ENCODE results near the gene BLOC1S3. TPM values are rescaled to one million over a fixed set of nuclear protein-coding genes. Genes with fewer than 3 reads are reported as not detected.
A peak's percentile ranks its signal among the peaks of the same experiment; 100 is the strongest.

BLOC1S3 gene
- total and polyA plus RNA-seq, 2 of the 13 experiments (the other 11 are each of a cell fraction or from before 2014, with no cell fraction given): 4.3 to 4.8 TPM

DNA sequence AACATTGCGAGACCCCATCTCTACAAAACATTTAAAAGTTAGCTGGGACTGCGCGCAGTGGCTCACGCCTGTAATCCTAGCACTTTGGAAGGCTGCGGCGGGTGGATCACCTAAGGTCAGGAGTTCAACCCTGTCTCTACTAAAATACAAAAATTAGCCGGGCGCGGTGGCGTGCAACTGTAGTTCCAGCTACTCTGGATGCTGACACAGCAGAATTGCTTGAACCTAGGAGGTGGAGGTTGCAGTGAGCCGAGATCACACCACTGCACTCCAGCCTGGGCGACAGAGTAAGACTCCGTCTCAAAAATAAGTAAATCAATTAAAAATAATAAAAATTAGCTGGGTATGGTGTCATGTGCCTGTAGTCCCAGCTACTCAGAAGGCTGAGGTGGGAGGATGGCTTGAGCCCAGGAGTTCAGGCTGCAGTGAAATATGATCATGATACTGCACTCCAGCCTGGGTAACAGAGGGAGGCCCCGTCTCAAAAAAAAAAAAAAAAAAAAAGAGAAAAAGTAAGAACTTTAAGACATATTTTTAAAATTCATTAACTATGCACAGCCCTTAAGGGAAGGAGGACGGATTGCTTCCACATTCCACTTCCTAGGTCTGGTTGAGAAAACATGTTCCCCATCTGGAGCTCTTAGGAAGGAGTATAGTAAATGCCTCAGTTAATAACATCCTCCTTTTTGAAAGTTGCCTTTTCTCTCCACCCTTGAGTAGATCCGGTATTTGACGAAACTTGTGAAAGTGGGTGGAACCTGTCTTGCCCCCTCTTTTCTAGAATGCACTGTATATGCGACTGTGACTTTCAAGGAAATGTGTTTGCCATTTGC lies 40.5 kb downstream of the BLOC1S3 start:
- CTCF ChIA-PET (ENCODE audit: low intra/inter-chr PET ratio, low total read pairs): no interaction called here

GRCh38 chr19:45222724-45223123 lies 44.1 kb downstream of the BLOC1S3 start:
- no peaks in the 10 kb centered on the region for H3K4me1 ChIP-seq (ENCODE audit: insufficient read depth, low read length)
- TF ChIP-seq, protein P1, sequence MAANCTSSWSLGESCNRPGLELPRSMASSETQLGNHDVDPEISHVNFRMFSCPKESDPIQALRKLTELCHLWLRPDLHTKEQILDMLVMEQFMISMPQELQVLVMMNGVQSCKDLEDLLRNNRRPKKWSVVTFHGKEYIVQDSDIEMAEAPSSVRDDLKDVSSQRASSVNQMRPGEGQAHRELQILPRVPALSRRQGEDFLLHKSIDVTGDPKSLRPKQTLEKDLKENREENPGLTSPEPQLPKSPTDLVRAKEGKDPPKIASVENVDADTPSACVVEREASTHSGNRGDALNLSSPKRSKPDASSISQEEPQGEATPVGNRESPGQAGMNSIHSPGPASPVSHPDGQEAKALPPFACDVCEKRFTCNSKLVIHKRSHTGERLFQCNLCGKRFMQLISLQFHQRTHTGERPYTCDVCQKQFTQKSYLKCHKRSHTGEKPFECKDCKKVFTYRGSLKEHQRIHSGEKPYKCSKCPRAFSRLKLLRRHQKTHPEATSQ (CRISPR knock-in tag; IDR thresholded peaks at IDR 0.05; ENCODE audit: borderline replicate concordance): no peak
- TF ChIP-seq ZNF546 (CRISPR knock-in tag; conservative IDR thresholded peaks at IDR 0.05): no peak
- ChIA-PET POLR2A (no interaction called here), CTCF (ENCODE audit: low intra/inter-chr PET ratio, low total read pairs) (no interaction called here)
- ATAC-seq (no peak), DNase-seq (ENCODE audit: low spot score) (no peak), FAIRE-seq (no peak)
- 49% methylated on average over 6 of the region's 6 CpGs for WGBS (ENCODE audit: low lambda C conversion rate)
- H4K20me1 ChIP-seq (ENCODE audit: insufficient read depth, low read length): no peaks in the 10 kb centered on the region
- no peaks in the 10 kb centered on the region for H3K9me3 ChIP-seq (ENCODE audit: low read length)
- H2AFZ ChIP-seq (ENCODE audit: low read length): no peak overlapping the region
- no peak overlapping the region for H3K4me3 ChIP-seq (replicated peaks in 1 of 3; ENCODE audit: insufficient read depth in 1 of 3, low read depth in 2 of 3, low read length in 3 of 3)
- no peak overlapping the region for H3K9ac ChIP-seq (ENCODE audit: insufficient read depth, low read depth, low read length)
- in situ Hi-C loops (cut with HindIII; ENCODE audit: extremely low pct_ligation_motif_present, low pct_unique_long_range_greater_than_20kb) (no loop called here), intact Hi-C loops (cut with micrococcal nuclease; ENCODE audit: unreplicated experiment) (no loop called here)
- peaks cover 12 to 43% of the 10 kb centered on the region in 2 experiments for H3K27me3 ChIP-seq (ENCODE audit: control insufficient read depth in 1 of 2, insufficient read depth in 2 of 2, low read length in 2 of 2)
- no peaks in the 10 kb centered on the region for H3K79me2 ChIP-seq (ENCODE audit: insufficient read depth, low read length)
- no peak overlapping the region for H3K27ac ChIP-seq (ENCODE audit: extremely low read length, insufficient read depth, low read length)
- no peak overlapping the region for H3K4me2 ChIP-seq (ENCODE audit: low read depth, low read length)
- no peaks in the 10 kb centered on the region for H3K36me3 ChIP-seq (replicated peaks in 1 of 2; ENCODE audit: control insufficient read depth in 1 of 2, insufficient read depth in 2 of 2, low read length in 2 of 2)
- BruUV-seq (replicated peaks): no TSS peak

More for the DNA sequence above, 40.5 kb downstream of the BLOC1S3 start:
- TF ChIP-seq ZNF672 (CRISPR knock-in tag; IDR thresholded peaks at IDR 0.05) (no peak), TGIF2 (CRISPR knock-in tag; IDR thresholded peaks at IDR 0.05) (no peak), MXI1 (IDR thresholded peaks at IDR 0.05; ENCODE audit: borderline replicate concordance, low read depth, low read length) (no peak), ZNF20 (CRISPR knock-in tag; IDR thresholded peaks at IDR 0.05) (no peak), MAFK (conservative IDR thresholded peaks at IDR 0.05 in 1 of 2, IDR thresholded peaks at IDR 0.05 in 1 of 2; ENCODE audit: low read length in 2 of 2) (peak; percentile 88 to 92), ZNF101 (CRISPR knock-in tag; IDR thresholded peaks at IDR 0.05; ENCODE audit: borderline replicate concordance, low read depth) (no peak), ZSCAN12 (CRISPR knock-in tag; IDR thresholded peaks at IDR 0.05) (no peak), MAFF (IDR thresholded peaks at IDR 0.05; ENCODE audit: low read depth, low read length) (peak; percentile 86), SOX5 (CRISPR knock-in tag; IDR thresholded peaks at IDR 0.05; ENCODE audit: borderline replicate concordance) (no peak)
- TF ChIP-seq, protein P2, sequence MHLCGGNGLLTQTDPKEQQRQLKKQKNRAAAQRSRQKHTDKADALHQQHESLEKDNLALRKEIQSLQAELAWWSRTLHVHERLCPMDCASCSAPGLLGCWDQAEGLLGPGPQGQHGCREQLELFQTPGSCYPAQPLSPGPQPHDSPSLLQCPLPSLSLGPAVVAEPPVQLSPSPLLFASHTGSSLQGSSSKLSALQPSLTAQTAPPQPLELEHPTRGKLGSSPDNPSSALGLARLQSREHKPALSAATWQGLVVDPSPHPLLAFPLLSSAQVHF (CRISPR knock-in tag; IDR thresholded peaks at IDR 0.05): no peak
- no peak overlapping the region for H3K4me3 ChIP-seq (replicated peaks in 1 of 3; ENCODE audit: insufficient read depth in 1 of 3, low read depth in 2 of 3, low read length in 3 of 3)
- no peaks in the 10 kb centered on the region for H4K20me1 ChIP-seq (ENCODE audit: insufficient read depth, low read length)
- no peaks in the 10 kb centered on the region for H3K9me3 ChIP-seq (ENCODE audit: low read length)
- peaks cover 15 to 63% of the 10 kb centered on the region in 2 experiments for H3K27me3 ChIP-seq (ENCODE audit: control insufficient read depth in 1 of 2, insufficient read depth in 2 of 2, low read length in 2 of 2)
- no peak for DNase-seq (ENCODE audit: low spot score)
- POLR2A ChIA-PET: interaction anchor here (0.7 kb wide), 1 partner anchor 16 kb away, joined by 3 read pairs; no protein-coding TSS in a partner anchor
- no peak overlapping the region for H2AFZ ChIP-seq (ENCODE audit: low read length)
- WGBS (ENCODE audit: low lambda C conversion rate): 49% methylated on average over 17 of the region's 18 CpGs
- BruUV-seq (replicated peaks): no TSS peak
- no peak for FAIRE-seq
- no peaks in the 10 kb centered on the region for H3K36me3 ChIP-seq (replicated peaks in 1 of 2; ENCODE audit: control insufficient read depth in 1 of 2, insufficient read depth in 2 of 2, low read length in 2 of 2)
- H3K9ac ChIP-seq (ENCODE audit: insufficient read depth, low read depth, low read length): no peak overlapping the region
- no peak overlapping the region for H3K4me2 ChIP-seq (ENCODE audit: low read depth, low read length)
- H3K79me2 ChIP-seq (ENCODE audit: insufficient read depth, low read length): no peaks in the 10 kb centered on the region
- H3K4me1 ChIP-seq (ENCODE audit: insufficient read depth, low read length): 0 out of 2 replicates have a peak, but pooled peaks cover 8% of the 10 kb centered on the region
- no peak for ATAC-seq
- intact Hi-C loops (cut with micrococcal nuclease; ENCODE audit: unreplicated experiment) (no loop called here), in situ Hi-C loops (cut with HindIII; ENCODE audit: extremely low pct_ligation_motif_present, low pct_unique_long_range_greater_than_20kb) (no loop called here)
- H3K27ac ChIP-seq (ENCODE audit: extremely low read length, insufficient read depth, low read length): no peak overlapping the region

All from HepG2 (cell line).